HG02885 (cell line): ENCODE data around the gene ARAP2.

ENCODE experiments used
- ATAC-seq: cut with Tn5 transposase; IDR thresholded peaks from one replicate; pipeline ENCODE4 v1.9.1; 2021; ENCODE audit warnings: mild to moderate bottlenecking; ENCODE audit not compliant: unreplicated experiment, poor library complexity

Gene ARAP2

DNA sequence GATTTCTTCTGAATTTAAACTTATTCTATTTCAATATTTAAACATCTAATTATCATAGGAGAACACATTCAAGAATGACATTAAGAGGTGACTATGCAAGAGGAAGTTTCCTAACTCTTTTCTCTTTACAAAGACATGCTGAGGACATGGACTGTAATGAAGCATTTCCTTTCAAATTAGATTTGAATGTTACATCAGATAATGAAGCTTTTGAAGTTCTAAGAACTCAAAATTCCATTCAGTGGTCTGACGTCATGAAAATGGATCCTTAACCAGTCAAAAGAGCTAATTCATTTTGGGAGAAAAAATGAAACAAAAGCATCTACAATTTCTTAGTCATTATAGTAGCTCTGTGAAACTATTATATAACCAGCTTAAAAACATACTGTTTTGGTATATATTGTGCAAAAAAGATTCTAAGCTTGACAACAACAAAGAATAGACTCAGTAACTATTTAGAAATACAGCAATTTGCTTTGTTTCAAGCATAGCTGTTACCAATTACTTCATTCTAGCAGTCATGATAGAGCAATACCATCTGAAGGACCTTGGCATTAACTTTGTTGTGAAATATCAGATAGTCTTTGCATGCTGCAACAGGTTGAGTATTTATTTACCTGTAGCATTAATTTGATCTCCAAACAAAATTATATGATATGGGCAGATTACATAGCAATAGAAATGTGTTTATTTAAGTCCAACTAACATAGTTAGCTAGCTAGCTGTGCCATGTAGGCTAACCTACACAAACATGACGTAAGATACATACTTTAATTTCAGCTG lies 23.4 kb upstream of the ARAP2 start:
- ATAC-seq = no peak

DNA sequence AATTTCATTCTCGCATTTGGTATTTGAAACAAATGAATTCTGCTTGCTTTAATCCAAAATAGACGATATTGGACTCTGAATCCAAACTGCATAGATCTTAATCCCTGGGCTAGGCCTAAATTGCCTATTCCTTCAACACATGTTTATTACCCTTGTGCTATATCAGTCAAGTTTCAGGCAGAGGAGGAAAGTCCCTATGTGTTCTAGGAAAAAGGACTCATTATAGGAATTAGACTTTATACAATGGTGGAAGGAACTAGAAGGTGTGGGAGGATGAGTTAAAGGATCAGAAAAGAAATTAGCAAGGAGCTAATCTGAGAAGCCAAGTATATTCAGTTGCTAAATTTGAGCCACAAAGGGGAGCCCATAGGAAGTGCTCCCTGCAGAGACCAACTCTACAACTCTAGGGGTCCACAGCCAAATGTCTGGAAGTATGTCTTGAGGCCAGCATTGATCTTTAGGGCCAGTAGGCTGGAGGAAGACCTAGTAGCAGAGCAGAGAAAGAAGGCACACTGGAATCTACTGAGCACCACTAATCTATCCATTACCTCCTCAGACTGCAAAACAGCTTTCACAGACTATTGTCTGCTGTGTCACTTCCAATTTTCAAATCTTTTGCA lies 20.0 kb upstream of the ARAP2 start:
- ATAC-seq = no peak

DNA sequence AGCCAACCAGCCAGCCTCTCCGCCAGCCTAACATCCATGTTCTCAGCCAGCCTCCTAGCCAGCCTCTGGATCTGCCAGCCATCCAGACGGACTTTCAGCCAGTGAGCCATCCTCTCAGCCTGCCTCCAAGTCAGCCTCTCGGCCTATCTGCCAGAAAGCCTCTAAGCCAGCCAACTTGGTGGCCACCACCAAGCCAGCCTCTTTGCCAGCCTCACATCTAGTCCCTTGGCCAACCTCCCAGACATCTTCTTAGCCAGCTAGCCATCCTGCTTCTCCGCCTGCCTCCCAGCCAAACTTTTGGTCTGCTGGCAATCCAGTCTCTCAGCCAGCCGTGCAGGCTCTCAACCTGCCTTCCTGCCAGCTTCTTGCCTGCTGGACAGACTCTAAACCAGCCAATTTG lies 16.4 kb upstream of the ARAP2 start:
- ATAC-seq = no peak

DNA sequence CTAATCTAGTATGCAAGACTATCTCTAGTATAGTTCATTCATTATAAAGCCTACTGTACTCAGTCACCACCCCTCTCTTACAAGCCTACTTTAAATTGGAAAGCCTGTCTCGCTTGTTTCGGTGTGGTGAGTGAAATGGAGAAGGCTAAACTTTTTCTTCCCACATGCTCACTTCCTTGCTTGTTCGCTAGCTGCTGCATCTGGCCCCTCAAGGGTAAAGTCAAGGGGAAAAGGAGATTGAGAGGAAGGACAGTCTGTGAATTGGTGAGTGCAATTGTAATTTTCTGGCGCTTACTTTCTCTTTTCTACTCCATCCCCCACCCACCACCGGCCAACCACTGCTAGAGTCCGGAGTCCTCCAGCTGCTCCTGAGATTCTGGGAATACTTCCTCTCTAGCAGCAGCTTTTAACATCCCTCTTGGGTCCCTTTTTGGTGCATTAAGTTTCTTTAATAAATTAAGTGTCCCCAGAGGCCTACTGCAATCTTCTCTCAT lies 12.1 kb upstream of the ARAP2 start:
- ATAC-seq = peak; percentile 74

DNA sequence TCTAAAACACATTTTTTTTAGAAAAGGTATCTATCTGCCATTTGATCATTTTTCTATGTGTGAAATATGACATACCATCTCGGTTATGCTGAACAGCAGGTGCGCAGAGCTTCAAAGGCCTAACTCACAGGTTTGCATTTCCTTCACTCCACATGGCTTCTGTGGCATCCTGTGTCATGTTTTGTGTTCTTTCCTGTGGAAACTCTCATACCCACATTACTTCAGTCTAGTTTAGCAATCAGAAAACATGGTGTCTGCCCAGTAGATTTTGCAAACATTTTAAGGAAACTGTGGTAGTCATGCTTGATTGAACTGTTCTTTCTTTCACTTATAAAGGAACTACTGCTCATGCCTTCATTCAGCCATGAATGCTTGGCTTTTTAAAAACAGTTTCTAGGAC lies 11.3 kb upstream of the ARAP2 start:
- ATAC-seq = peak; percentile 70

DNA sequence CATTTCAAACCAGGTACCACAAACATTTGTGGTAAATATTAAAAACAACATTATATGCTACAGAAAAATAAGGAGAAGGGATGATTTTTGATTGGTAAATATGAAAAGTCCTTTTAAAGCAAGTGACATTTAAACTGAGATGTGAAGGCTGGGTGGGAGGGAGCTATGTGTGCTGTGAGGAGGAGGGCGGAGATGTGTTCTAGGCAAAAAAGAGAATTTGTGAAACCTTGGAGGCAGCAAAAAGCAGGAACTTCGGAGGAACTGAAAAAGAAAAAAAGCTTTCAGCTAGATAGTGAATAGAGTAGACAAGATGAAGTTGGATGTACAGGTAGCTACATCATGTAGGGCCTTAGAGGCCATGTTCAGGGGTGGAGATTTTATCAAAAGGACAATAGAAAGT lies 10.1 kb upstream of the ARAP2 start:
- no peak for ATAC-seq

DNA sequence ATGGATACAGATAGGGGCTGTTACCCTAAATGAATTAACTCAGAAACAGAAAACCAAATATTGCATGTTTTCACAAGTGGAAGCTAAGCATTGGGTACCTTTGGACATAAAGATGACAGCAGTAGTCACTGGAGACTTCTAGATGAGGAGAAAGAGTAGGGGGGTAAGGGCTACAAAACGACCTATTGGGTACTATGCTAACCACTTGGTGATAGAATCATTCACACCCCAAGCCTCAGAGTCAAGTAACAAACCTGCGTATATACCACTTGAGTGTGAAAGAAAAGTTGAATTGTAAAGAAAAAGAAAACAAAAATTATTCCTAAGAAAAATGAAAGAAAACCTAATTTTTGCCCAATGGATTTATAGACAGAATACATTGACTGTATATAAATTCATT lies 7.7 kb upstream of the ARAP2 start:
- no peak for ATAC-seq

DNA sequence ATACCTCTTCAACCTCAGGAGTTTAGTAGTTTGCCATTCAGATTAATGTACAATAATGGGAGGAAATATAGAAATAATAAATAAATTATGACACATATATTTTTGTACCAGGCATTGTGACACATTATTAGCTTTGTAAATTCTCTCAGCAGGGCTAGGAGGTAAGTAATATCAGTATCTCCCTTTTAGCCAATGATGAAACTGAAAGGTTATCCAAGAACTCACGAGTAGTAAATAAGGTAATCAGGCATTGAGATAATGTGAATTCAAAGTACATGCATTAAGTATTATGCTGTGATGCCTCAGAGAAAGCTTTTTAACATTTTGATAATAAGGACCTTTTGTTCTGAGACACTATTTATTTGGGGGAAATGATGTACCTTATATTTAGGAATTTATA lies 5.3 kb upstream of the ARAP2 start:
- no peak for ATAC-seq

DNA sequence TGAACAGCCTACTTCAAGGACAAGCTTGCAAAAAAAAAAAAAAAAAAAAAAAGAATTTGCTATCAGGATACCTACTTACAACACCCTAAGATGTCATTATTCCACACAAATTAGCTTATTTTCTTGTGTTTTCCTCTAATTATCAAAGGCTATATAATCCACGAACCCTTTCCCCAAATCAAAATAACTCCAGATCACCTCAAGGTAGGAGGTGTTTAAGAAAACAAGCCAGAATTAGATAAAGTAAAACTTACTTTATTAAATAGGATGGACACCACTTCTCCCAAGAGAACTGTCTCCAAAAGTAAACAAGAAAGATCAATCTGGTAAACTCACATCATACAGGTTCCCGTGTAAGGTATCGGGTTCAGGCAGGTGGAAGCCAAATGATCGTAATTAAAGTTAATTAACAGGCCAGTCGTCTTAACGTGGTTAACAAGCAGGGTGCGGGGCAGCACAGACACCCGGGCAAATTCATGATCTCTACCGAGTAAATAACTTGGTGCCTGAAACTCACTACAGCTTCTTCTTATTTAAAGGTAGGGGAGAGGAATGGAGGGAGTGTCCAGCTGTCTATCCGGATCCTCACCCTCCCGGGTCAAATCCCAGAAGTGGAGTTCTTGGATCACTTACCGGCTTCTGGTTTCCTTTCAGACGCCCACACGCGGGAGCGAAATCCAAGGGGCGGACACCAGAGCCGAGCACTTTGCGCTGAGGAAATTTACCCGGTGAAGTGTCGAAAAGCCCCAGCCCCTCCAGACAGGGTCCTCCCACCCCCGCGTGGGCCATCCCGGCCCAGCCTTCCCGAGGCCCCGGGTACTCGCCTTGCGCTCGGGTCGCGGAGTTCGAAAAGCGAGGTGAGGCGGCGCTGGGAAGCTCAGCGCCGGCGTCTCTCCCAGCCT lies 708 bp downstream of the ARAP2 start:
- peak; percentile 34 for ATAC-seq

DNA sequence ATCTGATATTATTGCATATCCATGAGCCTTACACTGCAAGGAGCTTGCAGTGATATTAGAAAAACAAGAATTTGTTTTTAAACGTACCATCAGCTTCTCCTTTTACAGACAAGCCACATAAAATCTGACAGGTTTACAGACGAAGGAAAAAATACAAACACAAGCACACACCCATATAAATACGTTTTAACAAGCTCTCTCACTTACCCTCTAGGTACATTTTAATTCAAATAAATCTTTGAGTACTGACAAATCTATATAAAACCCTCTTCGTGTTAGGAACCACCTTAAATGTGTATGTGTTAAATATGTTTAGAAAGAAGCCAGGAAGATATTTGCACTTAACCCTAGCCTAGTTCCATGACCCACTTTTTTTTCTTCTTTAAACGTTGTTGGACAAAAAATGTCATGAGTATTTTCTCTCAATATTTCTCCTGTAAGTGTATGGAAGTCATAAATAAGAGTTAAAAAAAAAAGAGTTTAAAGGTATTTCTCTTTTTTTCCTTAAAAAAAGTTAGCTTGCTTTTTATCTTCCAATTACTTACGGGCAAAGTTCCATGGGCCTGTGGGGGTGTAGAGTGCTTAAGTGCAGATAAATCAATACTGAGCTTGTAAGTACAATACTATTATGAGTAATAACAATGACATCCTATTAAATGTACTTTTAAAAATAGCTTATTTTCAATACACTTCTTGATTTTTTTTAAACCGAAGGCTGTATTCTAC lies 1.5 kb downstream of the ARAP2 start:
- no peak for ATAC-seq

DNA sequence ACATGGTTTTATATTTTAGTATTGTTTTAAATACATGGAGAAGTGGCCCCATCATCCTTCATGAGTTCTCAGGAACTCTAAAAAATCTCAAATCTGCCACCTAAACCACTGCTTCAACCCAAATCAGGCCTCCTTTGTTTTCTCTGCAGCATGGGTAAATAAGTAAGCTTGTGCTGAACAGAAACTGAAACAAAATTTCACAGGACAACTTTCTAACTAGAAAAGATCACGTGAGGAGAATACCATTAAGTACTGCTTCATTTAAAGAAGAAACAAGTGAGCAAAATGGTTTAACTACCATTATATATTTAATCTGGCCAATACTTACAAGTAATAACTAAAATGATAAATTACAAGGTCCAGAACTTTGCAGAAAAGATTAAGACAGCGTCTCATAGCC lies 2.5 kb downstream of the ARAP2 start:
- peak; percentile 46 for ATAC-seq

DNA sequence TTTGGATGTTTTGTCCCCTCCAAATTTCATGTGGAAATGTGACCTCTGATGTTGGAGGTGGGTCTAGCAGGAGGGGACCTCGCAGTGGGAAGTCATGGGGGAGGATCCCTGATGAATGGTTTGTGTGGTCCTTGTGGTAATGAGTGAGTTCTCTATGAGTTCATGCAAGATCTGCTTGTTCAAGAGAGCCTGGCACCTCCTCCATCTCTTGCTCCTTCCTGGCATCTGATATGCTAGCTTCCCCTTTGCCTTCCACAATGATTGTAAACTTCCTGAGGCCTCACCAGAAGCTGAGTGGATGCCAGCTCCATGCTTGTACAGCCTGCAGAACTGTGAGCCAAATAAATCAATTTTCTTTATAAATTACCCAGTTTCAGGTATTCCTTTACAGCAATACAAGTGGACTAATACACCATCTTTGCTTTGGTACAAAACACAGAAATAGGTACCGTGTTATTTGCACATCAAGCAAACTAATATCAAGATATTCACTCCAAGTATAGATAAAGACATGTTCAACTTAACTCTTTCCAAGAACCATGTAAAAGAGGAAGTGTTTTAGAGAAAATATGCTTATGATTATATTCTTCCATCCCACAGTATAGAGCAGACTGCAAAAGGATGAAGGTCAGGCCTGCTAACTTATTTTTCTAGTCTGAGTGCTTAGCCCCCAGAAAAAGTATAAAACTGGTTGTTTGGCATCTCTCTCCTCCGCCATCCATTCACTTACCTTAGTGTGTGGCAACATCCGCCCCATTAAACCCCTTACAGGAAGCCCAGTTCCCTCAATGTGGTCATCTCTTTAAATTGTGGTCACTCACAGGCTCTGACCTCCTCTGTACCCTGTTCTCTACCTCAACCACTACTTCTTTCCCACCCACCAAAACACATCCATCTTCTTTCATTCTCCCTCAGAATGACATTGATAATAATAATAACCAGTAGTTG lies 6.7 kb downstream of the ARAP2 start:
- ATAC-seq = peak; percentile 27

DNA sequence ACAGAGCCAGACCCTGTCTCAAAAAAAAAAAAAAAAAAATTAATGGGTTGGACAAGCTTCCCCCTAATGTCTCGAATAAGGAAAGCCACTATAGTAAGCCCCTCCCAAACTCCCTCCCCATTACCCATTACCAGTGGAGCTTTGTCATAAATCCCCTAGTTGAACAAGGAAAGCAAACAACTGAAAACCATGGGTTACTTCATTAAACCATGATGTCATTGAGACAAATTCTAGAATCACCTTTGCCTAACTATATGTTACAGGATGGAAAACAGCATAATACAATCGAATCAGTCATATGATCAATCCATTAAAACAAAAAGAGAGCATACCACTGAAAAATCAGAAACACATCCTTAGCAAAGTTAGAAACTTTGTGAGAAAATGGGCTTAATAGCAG lies 8.2 kb downstream of the ARAP2 start:
- no peak for ATAC-seq

DNA sequence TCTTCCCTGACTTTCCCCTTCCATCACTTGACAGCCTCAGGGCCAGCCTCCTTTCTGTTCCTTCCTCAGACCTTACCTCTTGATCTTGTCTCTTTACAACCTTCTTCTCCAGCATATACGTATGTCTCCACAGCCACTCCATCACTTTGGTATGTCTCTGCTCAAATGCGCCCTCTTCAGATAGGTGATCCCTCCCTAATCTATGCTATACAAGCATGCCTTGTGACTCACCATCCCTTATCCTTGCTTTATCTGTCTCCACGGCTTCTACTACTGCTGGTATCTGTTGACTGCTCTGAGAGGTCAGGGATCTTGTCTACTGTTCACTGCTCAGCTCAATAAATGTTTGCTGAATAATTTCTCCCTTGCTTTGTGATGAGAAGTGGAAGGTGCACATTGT lies 9.0 kb downstream of the ARAP2 start:
- no peak for ATAC-seq

DNA sequence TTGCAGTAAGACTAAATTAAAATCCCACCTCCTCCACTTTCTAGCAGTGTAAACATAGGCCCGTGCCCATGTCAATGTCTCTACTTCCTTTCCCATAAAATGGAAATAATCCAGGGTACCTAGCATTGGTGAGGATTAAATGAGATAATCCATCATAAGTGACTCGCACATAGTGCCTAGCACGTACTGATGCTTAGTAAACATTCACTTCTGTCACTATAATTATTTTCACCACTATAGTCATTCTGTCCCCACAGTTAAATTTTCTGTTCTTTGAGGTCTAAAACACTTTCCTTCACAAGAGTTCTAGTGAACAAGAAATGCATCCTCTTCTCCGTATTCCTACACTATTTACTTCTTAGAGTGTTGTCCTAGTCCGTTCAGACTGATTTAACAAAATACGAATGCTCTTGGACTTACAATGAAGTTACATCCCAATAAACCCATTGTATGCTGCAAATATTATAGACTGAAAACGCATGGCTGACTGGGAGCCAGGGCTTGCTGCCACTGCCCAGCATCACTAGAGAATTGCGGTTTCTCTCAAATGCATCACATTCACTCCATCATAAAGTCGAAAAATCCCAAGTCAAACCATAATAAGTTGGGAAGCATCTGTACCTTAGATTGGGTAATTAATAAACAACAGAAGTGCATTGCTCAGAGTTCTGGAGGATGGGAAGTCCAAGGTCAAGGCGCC lies 10.6 kb downstream of the ARAP2 start:
- ATAC-seq = no peak

DNA sequence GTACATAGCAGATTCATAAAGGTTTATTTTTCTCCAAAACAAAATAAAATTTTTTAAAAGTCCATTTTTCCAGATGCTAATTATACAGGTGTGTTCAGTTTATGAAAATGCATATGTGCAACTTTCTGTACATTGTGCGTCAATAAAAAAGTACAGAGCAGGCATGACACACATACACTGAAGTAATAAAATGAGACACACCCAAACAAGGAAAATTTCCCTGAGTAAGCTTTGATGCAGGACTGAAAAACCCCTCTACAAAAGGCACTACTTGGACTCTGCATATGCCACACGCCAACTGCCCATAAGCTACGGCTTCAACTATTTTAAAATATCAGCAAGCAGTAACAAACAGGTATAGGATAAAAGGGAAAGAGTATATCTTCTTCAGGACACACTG lies 13.8 kb downstream of the ARAP2 start:
- ATAC-seq = no peak

DNA sequence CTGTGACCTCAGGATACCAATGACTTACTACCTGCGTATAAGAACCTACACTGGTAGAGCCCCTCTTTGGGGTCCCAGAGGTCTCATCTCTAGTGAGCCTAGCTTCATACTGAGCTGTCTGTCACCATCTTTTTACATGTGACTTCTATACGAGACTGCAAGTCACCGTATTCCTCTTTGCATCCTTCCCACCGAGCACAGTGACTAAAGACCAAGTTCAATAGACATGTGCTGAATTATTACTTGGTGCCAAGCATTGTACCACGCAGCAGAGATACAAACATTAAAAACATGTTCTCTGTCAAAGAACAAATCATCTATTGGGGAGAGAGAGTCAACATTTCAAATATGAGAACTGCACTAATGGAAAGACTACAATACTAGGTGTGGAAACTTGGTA lies 16.4 kb downstream of the ARAP2 start:
- no peak for ATAC-seq

DNA sequence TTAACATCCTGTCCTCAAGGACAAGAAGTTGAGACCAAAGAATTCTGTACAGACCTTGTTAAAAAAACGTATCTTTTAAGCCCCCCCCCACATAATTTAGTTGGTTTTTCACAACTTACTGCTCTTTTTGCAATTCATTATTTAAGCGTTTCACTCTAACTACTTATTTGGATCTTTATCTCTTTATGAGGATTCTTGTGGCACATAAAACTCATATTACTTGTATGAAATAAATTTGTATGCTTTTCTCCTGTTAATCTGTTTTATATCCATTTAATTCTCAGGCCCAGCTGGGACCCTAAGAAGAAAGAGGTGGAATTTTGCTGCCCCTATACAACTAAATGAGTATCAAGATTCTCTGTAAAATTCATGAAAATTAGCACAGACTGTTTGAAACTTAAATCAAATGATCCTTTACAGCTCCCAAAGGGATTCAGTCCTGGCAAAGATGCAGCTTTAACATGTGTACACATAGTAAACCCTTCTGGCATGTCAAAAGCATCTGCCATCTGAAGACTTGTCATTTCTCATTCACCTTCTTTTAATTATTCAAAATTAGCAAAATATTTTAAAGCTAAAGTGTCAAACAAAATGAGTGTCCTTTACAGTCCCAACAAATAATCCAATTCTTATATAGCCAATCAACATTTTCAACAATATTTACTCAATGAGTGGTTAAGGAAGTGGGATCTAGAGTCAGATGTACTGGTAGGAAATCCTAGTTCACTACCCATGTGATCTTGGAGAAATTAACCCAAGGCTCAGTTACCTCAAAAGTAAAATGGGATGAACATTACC lies 17.7 kb downstream of the ARAP2 start:
- ATAC-seq = no peak
